HepG2 (cell line): ENCODE measurements around the gene RHOBTB3. TPM values are rescaled to one million over a fixed set of nuclear protein-coding genes. Genes with fewer than 3 reads are reported as not detected.

ENCODE experiments used
- ARNT2 ChIP-seq: sonication (generic); formaldehyde crosslinking; IDR thresholded peaks from 2 replicates; pipeline ENCODE4 v1.8.0; 2022; ENCODE audit warnings: mild to moderate bottlenecking, low read depth, missing genetic modification reagents, moderate library complexity
- CEBPG ChIP-seq: IDR thresholded peaks from 2 replicates; pipeline ENCODE4 v1.6.1; 2016
- GABPA ChIP-seq, 2 experiments: IDR thresholded peaks; 2 replicates each; pipeline ENCODE4 v1.6.1; 2011 to 2016; ENCODE audit warnings: low read depth in 2 of 2, low read length in 1 of 2, missing biosample characterization in 1 of 2, missing genetic modification characterization in 1 of 2
- KAT2B ChIP-seq: fragments of 150-350 bp; IDR thresholded peaks from 2 replicates; pipeline ENCODE4 v1.6.1; 2014; ENCODE audit warnings: low read depth, low read length, borderline replicate concordance
- KLF9 ChIP-seq: IDR thresholded peaks from 2 replicates; pipeline ENCODE4 v1.6.1; 2016; ENCODE audit warnings: low read depth
- POGK ChIP-seq: sonication (generic); formaldehyde crosslinking; conservative IDR thresholded peaks from 2 replicates; pipeline ENCODE4 v1.8.0; 2022; ENCODE audit warnings: mild to moderate bottlenecking, moderate library complexity, missing genetic modification reagents
- RBM22 ChIP-seq: fragments of 200-400 bp; formaldehyde crosslinking; optimal IDR thresholded peaks from 2 replicates; pipeline ENCODE3; 2017; ENCODE audit warnings: mild to moderate bottlenecking, low read length, moderate library complexity
- RFX1 ChIP-seq: fragments of 450-650 bp; IDR thresholded peaks from 2 replicates; pipeline ENCODE4 v1.6.1; 2017
- ZBTB38 ChIP-seq: sonication (generic); formaldehyde crosslinking; IDR thresholded peaks from 2 replicates; pipeline ENCODE4 v1.5.1; 2020; ENCODE audit warnings: mild to moderate bottlenecking, missing genetic modification reagents
- ZFP36 ChIP-seq: fragments of 150-350 bp; IDR thresholded peaks from 2 replicates; pipeline ENCODE4 v1.6.1; 2018; ENCODE audit warnings: borderline replicate concordance, low read length, low read depth; ENCODE audit not compliant: partially characterized antibody
- ZMYM3 ChIP-seq: sonication (generic); formaldehyde crosslinking; IDR thresholded peaks from 2 replicates; pipeline ENCODE4 v1.5.1; 2020; ENCODE audit warnings: mild to moderate bottlenecking, missing genetic modification reagents
- ZNF124 ChIP-seq: sonication (generic); formaldehyde crosslinking; IDR thresholded peaks from 2 replicates; pipeline ENCODE4 v1.4.0; 2020; ENCODE audit warnings: missing genetic modification reagents
- ZNF20 ChIP-seq: sonication (generic); formaldehyde crosslinking; IDR thresholded peaks from 2 replicates; pipeline ENCODE4 v1.4.0; 2020; ENCODE audit warnings: mild to moderate bottlenecking, moderate library complexity, missing genetic modification reagents
- ZNF282 ChIP-seq: fragments of 450-650 bp; IDR thresholded peaks from 2 replicates; pipeline ENCODE4 v1.6.1; 2018; ENCODE audit not compliant: partially characterized antibody
- ZNF510 ChIP-seq: sonication (generic); formaldehyde crosslinking; IDR thresholded peaks from 2 replicates; pipeline ENCODE4 v1.4.0; 2020; ENCODE audit warnings: low read depth, mild to moderate bottlenecking, missing genetic modification reagents
- ZNF674 ChIP-seq: sonication (generic); formaldehyde crosslinking; IDR thresholded peaks from 2 replicates; pipeline ENCODE4 v1.5.0; 2020; ENCODE audit warnings: low read depth, mild to moderate bottlenecking, missing genetic modification reagents
- polyA plus RNA-seq, 8 experiments: library from polyadenylated mRNA; depleted of rRNA in 3 of 8; stranded (reverse) in 7 of 8; unstranded in 1 of 8; fragments of >200 nt; fragmentation: Illumina TruSeq in 4 of 8; extraction: Trizol in 4 of 8; gene quantifications; 2 replicates each; pipeline versions ENCODE4 v1.2.1 to v1.2.3, GENCODE V29; 2011 to 2016; ENCODE audit warnings: low read depth in 4 of 8, missing spikeins in 1 of 8, mixed read lengths in 1 of 8; ENCODE audit not compliant: insufficient read depth in 1 of 8
- total RNA-seq, 5 experiments: library from RNA; depleted of rRNA; stranded (reverse); fragments of >200 nt; fragmentation: Illumina TruSeq; extraction: Trizol; gene quantifications; 2 replicates each; pipeline ENCODE4 v1.2.3, GENCODE V29; 2016; ENCODE audit warnings: low read depth in 1 of 5
- TF ChIP-seq, protein P1 (sequence below): IDR thresholded peaks from 2 replicates; pipeline ENCODE4 v1.6.1; 2016; ENCODE audit warnings: low read depth, control low read depth
- TF ChIP-seq, protein P2 (sequence below): sonication (generic); formaldehyde crosslinking; IDR thresholded peaks from 2 replicates; pipeline ENCODE4 v1.8.1; 2023; ENCODE audit warnings: mild to moderate bottlenecking, inconsistent platforms, moderate library complexity, missing genetic modification reagents, borderline replicate concordance
- TF ChIP-seq, protein P3 (sequence below): sonication (generic); formaldehyde crosslinking; IDR thresholded peaks from 2 replicates; pipeline ENCODE4 v1.9.0; 2022; ENCODE audit warnings: low read depth, missing genetic modification reagents
- TF ChIP-seq, protein P4 (sequence below): sonication (generic); formaldehyde crosslinking; IDR thresholded peaks from 2 replicates; pipeline ENCODE4 v1.4.0; 2020; ENCODE audit warnings: missing genetic modification reagents, mild to moderate bottlenecking, borderline replicate concordance

Gene RHOBTB3
- total and polyA plus RNA-seq, 2 of the 13 experiments (the other 11 are each of a cell fraction or from before 2014, with no cell fraction given), result 31.6 to 35.4 TPM

DNA sequence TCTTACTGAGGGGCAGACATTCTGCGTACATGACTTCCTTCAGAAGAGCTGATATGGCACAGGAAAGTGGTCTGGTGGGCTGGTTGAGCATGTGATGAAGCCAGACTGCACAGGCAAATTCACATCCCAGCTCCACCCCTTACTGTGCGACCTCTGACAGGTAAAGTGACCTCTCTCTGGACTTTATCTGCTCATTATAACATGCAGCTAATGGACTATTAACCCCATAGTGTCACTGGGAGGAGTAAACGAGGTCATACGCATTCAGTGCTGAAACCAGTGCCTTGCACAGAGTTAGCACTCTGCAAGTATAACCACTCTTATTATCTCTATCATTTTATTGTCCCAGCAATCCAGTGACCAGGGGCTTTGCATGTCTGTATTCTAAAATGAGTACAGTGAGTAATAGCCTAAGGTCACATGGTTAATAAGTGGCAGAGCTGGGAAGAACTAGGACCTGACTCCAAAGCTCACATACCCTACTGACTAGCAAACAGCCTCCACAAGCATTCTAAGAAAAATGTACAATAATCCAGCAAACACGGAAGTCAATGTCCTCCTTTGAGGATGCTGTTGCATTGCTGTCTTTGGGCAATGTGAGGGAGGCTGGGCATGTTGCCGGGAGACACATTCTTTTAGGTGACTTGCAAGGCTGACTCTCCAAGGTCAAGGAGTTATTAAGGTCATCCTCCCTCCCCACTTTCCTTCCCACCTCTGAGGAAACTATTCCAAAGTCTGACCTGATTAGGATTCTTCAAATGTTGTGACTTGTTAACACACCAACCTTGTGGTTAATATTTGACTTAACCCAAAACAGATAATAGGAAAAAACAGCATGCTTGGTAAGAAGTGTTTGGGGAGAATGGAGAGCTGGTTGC, 72.4 kb downstream of the RHOBTB3 start (continued):
- TF ChIP-seq, protein P1, sequence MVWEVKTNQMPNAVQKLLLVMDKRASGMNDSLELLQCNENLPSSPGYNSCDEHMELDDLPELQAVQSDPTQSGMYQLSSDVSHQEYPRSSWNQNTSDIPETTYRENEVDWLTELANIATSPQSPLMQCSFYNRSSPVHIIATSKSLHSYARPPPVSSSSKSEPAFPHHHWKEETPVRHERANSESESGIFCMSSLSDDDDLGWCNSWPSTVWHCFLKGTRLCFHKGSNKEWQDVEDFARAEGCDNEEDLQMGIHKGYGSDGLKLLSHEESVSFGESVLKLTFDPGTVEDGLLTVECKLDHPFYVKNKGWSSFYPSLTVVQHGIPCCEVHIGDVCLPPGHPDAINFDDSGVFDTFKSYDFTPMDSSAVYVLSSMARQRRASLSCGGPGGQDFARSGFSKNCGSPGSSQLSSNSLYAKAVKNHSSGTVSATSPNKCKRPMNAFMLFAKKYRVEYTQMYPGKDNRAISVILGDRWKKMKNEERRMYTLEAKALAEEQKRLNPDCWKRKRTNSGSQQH (CRISPR knock-in tag), result no peak
- no peak for TF ChIP-seq POGK (CRISPR knock-in tag)
- no peak for TF ChIP-seq ZNF510 (CRISPR knock-in tag)
- TF ChIP-seq ZNF20 (CRISPR knock-in tag), result no peak
- TF ChIP-seq RBM22, result no peak
- TF ChIP-seq GABPA (IDR thresholded peaks at IDR 0.05; ENCODE audit: low read depth, low read length), result no peak
- no peak for TF ChIP-seq GABPA (CRISPR knock-in tag; IDR thresholded peaks at IDR 0.05; ENCODE audit: low read depth)
- no peak for TF ChIP-seq ZFP36
- TF ChIP-seq, protein P2, sequence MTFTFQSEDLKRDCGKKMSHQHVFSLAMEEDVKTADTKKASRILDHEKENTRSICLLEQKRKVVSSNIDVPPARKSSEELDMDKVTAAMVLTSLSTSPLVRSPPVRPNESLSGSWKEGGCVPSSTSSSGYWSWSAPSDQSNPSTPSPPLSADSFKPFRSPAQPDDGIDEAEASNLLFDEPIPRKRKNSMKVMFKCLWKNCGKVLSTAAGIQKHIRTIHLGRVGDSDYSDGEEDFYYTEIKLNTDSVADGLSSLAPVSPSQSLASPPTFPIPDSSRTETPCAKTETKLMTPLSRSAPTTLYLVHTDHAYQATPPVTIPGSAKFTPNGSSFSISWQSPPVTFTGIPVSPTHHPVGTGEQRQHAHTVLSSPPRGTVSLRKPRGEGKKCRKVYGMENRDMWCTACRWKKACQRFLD (CRISPR knock-in tag), result no peak
- TF ChIP-seq, protein P3, sequence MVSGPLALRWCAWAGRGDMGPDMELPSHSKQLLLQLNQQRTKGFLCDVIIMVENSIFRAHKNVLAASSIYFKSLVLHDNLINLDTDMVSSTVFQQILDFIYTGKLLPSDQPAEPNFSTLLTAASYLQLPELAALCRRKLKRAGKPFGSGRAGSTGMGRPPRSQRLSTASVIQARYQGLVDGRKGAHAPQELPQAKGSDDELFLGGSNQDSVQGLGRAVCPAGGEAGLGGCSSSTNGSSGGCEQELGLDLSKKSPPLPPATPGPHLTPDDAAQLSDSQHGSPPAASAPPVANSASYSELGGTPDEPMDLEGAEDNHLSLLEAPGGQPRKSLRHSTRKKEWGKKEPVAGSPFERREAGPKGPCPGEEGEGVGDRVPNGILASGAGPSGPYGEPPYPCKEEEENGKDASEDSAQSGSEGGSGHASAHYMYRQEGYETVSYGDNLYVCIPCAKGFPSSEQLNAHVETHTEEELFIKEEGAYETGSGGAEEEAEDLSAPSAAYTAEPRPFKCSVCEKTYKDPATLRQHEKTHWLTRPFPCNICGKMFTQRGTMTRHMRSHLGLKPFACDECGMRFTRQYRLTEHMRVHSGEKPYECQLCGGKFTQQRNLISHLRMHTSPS, result peak; percentile 31; the same call in 1 of the 2 replicates
- no peak for TF ChIP-seq RFX1
- no peak for TF ChIP-seq ZNF124 (CRISPR knock-in tag)
- TF ChIP-seq ZBTB38 (CRISPR knock-in tag), result no peak
- no peak; the same call in 1 of the 2 replicates for TF ChIP-seq ZMYM3 (CRISPR knock-in tag)
- TF ChIP-seq ZNF282, result no peak
- no peak; the same call in 1 of the 2 replicates for TF ChIP-seq CEBPG
- no peak for TF ChIP-seq KAT2B
- no peak for TF ChIP-seq ARNT2 (CRISPR knock-in tag)
- no peak for TF ChIP-seq ZNF674 (CRISPR knock-in tag)
- no peak for TF ChIP-seq KLF9 (CRISPR knock-in tag)
- TF ChIP-seq, protein P4, sequence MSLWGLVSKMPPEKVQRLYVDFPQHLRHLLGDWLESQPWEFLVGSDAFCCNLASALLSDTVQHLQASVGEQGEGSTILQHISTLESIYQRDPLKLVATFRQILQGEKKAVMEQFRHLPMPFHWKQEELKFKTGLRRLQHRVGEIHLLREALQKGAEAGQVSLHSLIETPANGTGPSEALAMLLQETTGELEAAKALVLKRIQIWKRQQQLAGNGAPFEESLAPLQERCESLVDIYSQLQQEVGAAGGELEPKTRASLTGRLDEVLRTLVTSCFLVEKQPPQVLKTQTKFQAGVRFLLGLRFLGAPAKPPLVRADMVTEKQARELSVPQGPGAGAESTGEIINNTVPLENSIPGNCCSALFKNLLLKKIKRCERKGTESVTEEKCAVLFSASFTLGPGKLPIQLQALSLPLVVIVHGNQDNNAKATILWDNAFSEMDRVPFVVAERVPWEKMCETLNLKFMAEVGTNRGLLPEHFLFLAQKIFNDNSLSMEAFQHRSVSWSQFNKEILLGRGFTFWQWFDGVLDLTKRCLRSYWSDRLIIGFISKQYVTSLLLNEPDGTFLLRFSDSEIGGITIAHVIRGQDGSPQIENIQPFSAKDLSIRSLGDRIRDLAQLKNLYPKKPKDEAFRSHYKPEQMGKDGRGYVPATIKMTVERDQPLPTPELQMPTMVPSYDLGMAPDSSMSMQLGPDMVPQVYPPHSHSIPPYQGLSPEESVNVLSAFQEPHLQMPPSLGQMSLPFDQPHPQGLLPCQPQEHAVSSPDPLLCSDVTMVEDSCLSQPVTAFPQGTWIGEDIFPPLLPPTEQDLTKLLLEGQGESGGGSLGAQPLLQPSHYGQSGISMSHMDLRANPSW (CRISPR knock-in tag), result no peak
